AG20443 (cell line): ENCODE results near the gene ANKRD11.
"Not testable (repeated sequence)": the region's sequence is repeated elsewhere in the genome, so short reads cannot be mapped to it uniquely, and the experiment has no call there.

ENCODE experiments used
- DNase-seq: peaks from one replicate; pipeline ENCODE4 v3.0.0; 2012; ENCODE audit warnings: low spot score, mixed read lengths

The ANKRD11 gene

GRCh38 chr16:89280546-89281188, 209.7 kb downstream of the ANKRD11 start:
- no peak for DNase-seq

- DNase-seq: no peak
These were observed 210.5 kb downstream of the ANKRD11 start for GRCh38 chr16:89279666-89280481.

- no peak for DNase-seq
These were observed 211.7 kb downstream of the ANKRD11 start for GRCh38 chr16:89278441-89279240.

- DNase-seq: no peak
These were observed 212.6 kb downstream of the ANKRD11 start for GRCh38 chr16:89277641-89278341.

GRCh38 chr16:89277049-89277448, 213.3 kb downstream of the ANKRD11 start:
- DNase-seq: no peak

GRCh38 chr16:89275837-89276720, 214.3 kb downstream of the ANKRD11 start:
- no peak for DNase-seq

- DNase-seq: no peak
These were observed 215.1 kb downstream of the ANKRD11 start for GRCh38 chr16:89275284-89275584.

- no peak for DNase-seq
These were observed 215.6 kb downstream of the ANKRD11 start for GRCh38 chr16:89274561-89275283.

GRCh38 chr16:89273741-89274472, 216.5 kb downstream of the ANKRD11 start:
- no peak for DNase-seq

- DNase-seq: no peak
These were observed 217.7 kb downstream of the ANKRD11 start for GRCh38 chr16:89272631-89273030.

GRCh38 chr16:89270666-89271345, 219.6 kb downstream of the ANKRD11 start:
- DNase-seq: no peak

GRCh38 chr16:89269805-89270665, 220.3 kb downstream of the ANKRD11 start:
- DNase-seq: no peak

GRCh38 chr16:89268987-89269735, 221.2 kb downstream of the ANKRD11 start:
- DNase-seq: no peak

GRCh38 chr16:89268585-89268984, 221.8 kb downstream of the ANKRD11 start:
- no peak for DNase-seq

- DNase-seq: not testable (repeated sequence)
These were observed 222.6 kb downstream of the ANKRD11 start for GRCh38 chr16:89267746-89268145.

- no peak for DNase-seq
These were observed 223.7 kb downstream of the ANKRD11 start for GRCh38 chr16:89266521-89267134.

- DNase-seq: no peak
These were observed 224.7 kb downstream of the ANKRD11 start for GRCh38 chr16:89265647-89266046.
